Bronchial epithelial cell (primary cell): ENCODE results near the gene HDHD3. TPM values are rescaled to one million over a fixed set of nuclear protein-coding genes. Genes with fewer than 3 reads are reported as not detected.

Source experiments
- DNase-seq: peaks from one replicate; pipeline ENCODE4 v3.0.0-alpha.2; 2010; ENCODE audit warnings: low read depth
- FAIRE-seq: peaks from 2 replicates; lab custom pipeline; 2011; peaks lifted over from hg19 to GRCh38; lab: Jason Lieb, UNC
- H3K27me3 ChIP-seq: 2 replicates; pipeline ENCODE4 v1.5.1; 2011; ENCODE audit warnings: low read length; ENCODE audit not compliant: control insufficient read depth, insufficient read depth
- H3K36me3 ChIP-seq: 2 replicates; pipeline ENCODE4 v1.5.1; 2011; ENCODE audit warnings: low read length; ENCODE audit not compliant: control insufficient read depth, insufficient read depth
- H3K4me3 ChIP-seq: 2 replicates; pipeline ENCODE4 v1.5.1; 2011; ENCODE audit warnings: mild to moderate bottlenecking, low read depth, low read length, control low read depth
- CTCF ChIP-seq: IDR thresholded peaks from 2 replicates; pipeline ENCODE4 v1.5.1; 2011; ENCODE audit warnings: mild to moderate bottlenecking, moderate library complexity, low read length, control low read depth, inconsistent platforms; ENCODE audit not compliant: insufficient read depth, severe bottlenecking
- total RNA-seq: library from RNA; depleted of rRNA; stranded (reverse); fragments of >200 nt; gene quantifications from 2 replicates; pipeline ENCODE4 v1.2.1, GENCODE V29; 2014

HDHD3 gene
- total RNA-seq, 1 donor from 2014 or later = 14.5 TPM

- no peak for DNase-seq
- TF ChIP-seq CTCF = no peak
- peak overlapping the region; percentile 8 for H3K4me3 ChIP-seq
- H3K27me3 ChIP-seq = no peaks in the 10 kb centered on the region
- FAIRE-seq = no peak
- H3K36me3 ChIP-seq = peaks cover 6% of the 10 kb centered on the region
These were observed 1.4 kb downstream of the HDHD3 start for GRCh38 chr9:113375057-113376023.

GRCh38 chr9:113373676-113374392 lies 3.0 kb downstream of the HDHD3 start:
- H3K4me3 ChIP-seq = no peak overlapping the region
- no peak for TF ChIP-seq CTCF
- FAIRE-seq = no peak
- H3K36me3 ChIP-seq = peaks cover 6% of the 10 kb centered on the region
- H3K27me3 ChIP-seq = no peaks in the 10 kb centered on the region
- DNase-seq = no peak

- H3K27me3 ChIP-seq = no peaks in the 10 kb centered on the region
- no peak for TF ChIP-seq CTCF
- DNase-seq (no peak), FAIRE-seq (no peak)
- peaks cover 6% of the 10 kb centered on the region for H3K36me3 ChIP-seq
- H3K4me3 ChIP-seq = no peak overlapping the region
These were observed 3.5 kb downstream of the HDHD3 start for GRCh38 chr9:113373256-113373655.

- DNase-seq (no peak), FAIRE-seq (no peak)
- H3K4me3 ChIP-seq = no peak overlapping the region
- no peak for TF ChIP-seq CTCF
- H3K36me3 ChIP-seq = peaks cover 6% of the 10 kb centered on the region
- H3K27me3 ChIP-seq = no peaks in the 10 kb centered on the region
These were observed 4.7 kb downstream of the HDHD3 start for GRCh38 chr9:113372059-113372458.

GRCh38 chr9:113370806-113371325 lies 5.9 kb downstream of the HDHD3 start:
- DNase-seq (no peak), FAIRE-seq (no peak)
- Histone ChIP-seq H3K27me3 (no peaks in the 10 kb centered on the region), H3K36me3 (peaks cover 6% of the 10 kb centered on the region), H3K4me3 (no peak overlapping the region)
- no peak for TF ChIP-seq CTCF
